NB4 (cell line): ENCODE results near the gene EIF4A3.

Experiments
- MYC ChIP-seq: IDR thresholded peaks from 2 replicates; pipeline ENCODE4 v1.6.1; 2011; ENCODE audit warnings: low read depth, low read length
- POLR2A ChIP-seq: IDR thresholded peaks from 2 replicates; pipeline ENCODE4 v1.6.1; 2011; ENCODE audit warnings: mild to moderate bottlenecking; ENCODE audit not compliant: insufficient read length; ENCODE audit errors: extremely low read depth
- TF ChIP-seq, protein P1 (sequence below): IDR thresholded peaks from one replicate; pipeline ENCODE4 v1.5.1; 2012; ENCODE audit warnings: low read depth, low read length
- TF ChIP-seq, protein P2 (sequence below): IDR thresholded peaks from 2 replicates; pipeline ENCODE4 v1.6.1; 2011; ENCODE audit warnings: low read depth, low read length

DNA sequence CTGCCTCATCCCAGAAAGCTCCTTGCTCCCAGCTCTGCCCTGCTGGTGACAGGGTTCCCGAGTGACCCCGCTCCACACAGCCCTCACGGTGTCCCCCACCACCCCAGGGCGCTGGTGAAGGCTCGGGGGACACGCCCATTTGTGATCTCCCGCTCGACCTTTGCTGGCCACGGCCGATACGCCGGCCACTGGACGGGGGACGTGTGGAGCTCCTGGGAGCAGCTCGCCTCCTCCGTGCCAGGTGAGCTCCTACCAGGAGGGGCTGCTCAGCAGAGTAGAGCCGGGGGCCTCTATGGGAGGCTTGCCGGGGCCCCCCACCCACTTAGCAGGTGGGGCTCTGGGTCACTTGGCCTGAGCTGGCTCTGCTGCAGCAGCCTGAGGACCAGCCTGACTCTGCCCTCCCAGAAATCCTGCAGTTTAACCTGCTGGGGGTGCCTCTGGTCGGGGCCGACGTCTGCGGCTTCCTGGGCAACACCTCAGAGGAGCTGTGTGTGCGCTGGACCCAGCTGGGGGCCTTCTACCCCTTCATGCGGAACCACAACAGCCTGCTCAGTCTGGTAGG, 34.4 kb downstream of the EIF4A3 start:
- TF ChIP-seq POLR2A (no peak), MYC (no peak)
- TF ChIP-seq, protein P1, sequence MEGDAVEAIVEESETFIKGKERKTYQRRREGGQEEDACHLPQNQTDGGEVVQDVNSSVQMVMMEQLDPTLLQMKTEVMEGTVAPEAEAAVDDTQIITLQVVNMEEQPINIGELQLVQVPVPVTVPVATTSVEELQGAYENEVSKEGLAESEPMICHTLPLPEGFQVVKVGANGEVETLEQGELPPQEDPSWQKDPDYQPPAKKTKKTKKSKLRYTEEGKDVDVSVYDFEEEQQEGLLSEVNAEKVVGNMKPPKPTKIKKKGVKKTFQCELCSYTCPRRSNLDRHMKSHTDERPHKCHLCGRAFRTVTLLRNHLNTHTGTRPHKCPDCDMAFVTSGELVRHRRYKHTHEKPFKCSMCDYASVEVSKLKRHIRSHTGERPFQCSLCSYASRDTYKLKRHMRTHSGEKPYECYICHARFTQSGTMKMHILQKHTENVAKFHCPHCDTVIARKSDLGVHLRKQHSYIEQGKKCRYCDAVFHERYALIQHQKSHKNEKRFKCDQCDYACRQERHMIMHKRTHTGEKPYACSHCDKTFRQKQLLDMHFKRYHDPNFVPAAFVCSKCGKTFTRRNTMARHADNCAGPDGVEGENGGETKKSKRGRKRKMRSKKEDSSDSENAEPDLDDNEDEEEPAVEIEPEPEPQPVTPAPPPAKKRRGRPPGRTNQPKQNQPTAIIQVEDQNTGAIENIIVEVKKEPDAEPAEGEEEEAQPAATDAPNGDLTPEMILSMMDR: no peak
- TF ChIP-seq, protein P2, sequence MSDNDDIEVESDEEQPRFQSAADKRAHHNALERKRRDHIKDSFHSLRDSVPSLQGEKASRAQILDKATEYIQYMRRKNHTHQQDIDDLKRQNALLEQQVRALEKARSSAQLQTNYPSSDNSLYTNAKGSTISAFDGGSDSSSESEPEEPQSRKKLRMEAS: no peak
